B cell (primary cell): Measurements from ENCODE around the gene RAP1GAP2. TPM values are rescaled to one million over a fixed set of nuclear protein-coding genes. Genes with fewer than 3 reads are reported as not detected.

ENCODE experiments used
- ATAC-seq: fragments of 200-7000 bp; cut with Tn5 transposase; one replicate; pipeline ENCODE4 v1.10.0; 2021; ENCODE audit warnings: low read depth, mild to moderate bottlenecking, moderate number of reproducible peaks, moderate library complexity
- CTCF ChIA-PET: fragments of 350-600 bp; sonication (Branson Sonifier 250); formaldehyde crosslinking; loops from one replicate; lab custom pipeline; 2021; ENCODE audit warnings: antibody characterized with exemption, inconsistent platforms; lab: Charles Lee
- POLR2A ChIA-PET: fragments of 350-600 bp; sonication (Branson Sonifier 250); formaldehyde crosslinking; loops from one replicate; lab custom pipeline; 2021; ENCODE audit warnings: antibody characterized with exemption; lab: Charles Lee
- DNase-seq: peaks from one replicate; pipeline ENCODE4 v3.0.0; 2013
- H2AFZ ChIP-seq: 2 replicates; pipeline ENCODE4 v1.6.1; 2012; ENCODE audit warnings: mild to moderate bottlenecking, low read depth, low read length; ENCODE audit not compliant: insufficient read depth, poor library complexity, severe bottlenecking
- H3K27ac ChIP-seq, 2 donors: 1 replicate in 1 of 2; 2 replicates in 1 of 2; pipeline ENCODE4 v1.5.1; 2012 to 2013; ENCODE audit warnings: low read length in 2 of 2, mild to moderate bottlenecking in 2 of 2, moderate library complexity in 1 of 2
- H3K27me3 ChIP-seq, 4 experiments: fragments of 200-600 bp in 1 of 4; sonication (generic) in 1 of 4; replicated peaks in 1 of 4; 1 replicate in 2 of 4; 2 replicates in 2 of 4; pipeline versions ENCODE4 v1.6.1 to v1.7.0; 2013 to 2016; ENCODE audit warnings: low read length in 3 of 4, mild to moderate bottlenecking in 2 of 4, mixed read lengths in 1 of 4, moderate library complexity in 1 of 4; ENCODE audit not compliant: insufficient read depth in 4 of 4, control insufficient read depth in 3 of 4; ENCODE audit errors: control extremely low read depth in 1 of 4
- H3K36me3 ChIP-seq, 2 experiments: replicated peaks in 1 of 2; 1 replicate in 1 of 2; 2 replicates in 1 of 2; pipeline versions ENCODE4 v1.6.1 to v1.7.1; 2013; ENCODE audit warnings: low read length in 1 of 2; ENCODE audit not compliant: insufficient read depth in 2 of 2, control insufficient read depth in 1 of 2; ENCODE audit errors: control extremely low read depth in 1 of 2, extremely low read depth in 1 of 2
- H3K4me1 ChIP-seq, 2 donors: fragments of 200-600 bp in 1 of 2; sonication (generic) in 1 of 2; 1 replicate in 1 of 2; 2 replicates in 1 of 2; pipeline versions ENCODE4 v1.5.1 to v1.6.1; 2013 to 2017; ENCODE audit warnings: low read length in 2 of 2; ENCODE audit not compliant: control insufficient read depth in 2 of 2, insufficient read depth in 2 of 2
- H3K4me2 ChIP-seq: replicated peaks from 2 replicates; pipeline ENCODE3; 2012; ENCODE audit warnings: mild to moderate bottlenecking, low read depth, low read length; ENCODE audit not compliant: poor library complexity, severe bottlenecking
- H3K4me3 ChIP-seq, 5 experiments: fragments of 200-600 bp in 1 of 5; sonication (generic) in 1 of 5; 1 replicate in 3 of 5; 2 replicates in 2 of 5; pipeline versions ENCODE4 v1.5.1 to v1.7.0; 2011 to 2016; ENCODE audit warnings: low read length in 4 of 5, mild to moderate bottlenecking in 4 of 5, low read depth in 2 of 5, control low read depth in 1 of 5, moderate library complexity in 1 of 5; ENCODE audit not compliant: insufficient read depth in 1 of 5; ENCODE audit errors: control extremely low read depth in 1 of 5, extremely low read depth in 1 of 5
- H3K79me2 ChIP-seq: fragments of 200-600 bp; sonication (generic); one replicate; pipeline ENCODE4 v1.6.0; 2016; ENCODE audit warnings: low read length; ENCODE audit not compliant: control insufficient read depth, insufficient read depth
- H3K9ac ChIP-seq: fragments of 200-600 bp; sonication (generic); 2 replicates; pipeline ENCODE4 v1.6.1; 2017; ENCODE audit warnings: mild to moderate bottlenecking, low read length, moderate library complexity
- H3K9me3 ChIP-seq, 3 donors: one replicate each; pipeline versions ENCODE4 v1.6.1 to v1.7.1; 2013; ENCODE audit warnings: low read length in 2 of 3; ENCODE audit not compliant: control insufficient read depth in 2 of 3, insufficient read depth in 1 of 3; ENCODE audit errors: control extremely low read depth in 1 of 3
- H4K20me1 ChIP-seq: 2 replicates; pipeline ENCODE4 v1.6.0; 2012; ENCODE audit warnings: mild to moderate bottlenecking, low read length; ENCODE audit not compliant: insufficient read depth, control insufficient read depth, poor library complexity, severe bottlenecking
- H3K27ac Mint-ChIP-seq: one replicate; pipeline ENCODE4 v1.8.0; 2021; ENCODE audit warnings: mixed read lengths
- H3K27me3 Mint-ChIP-seq: one replicate; pipeline ENCODE4 v1.8.0; 2021; ENCODE audit warnings: mixed read lengths
- H3K4me1 Mint-ChIP-seq: one replicate; pipeline ENCODE4 v1.8.0; 2021; ENCODE audit warnings: mixed read lengths
- H3K4me3 Mint-ChIP-seq: one replicate; pipeline ENCODE4 v1.8.0; 2021; ENCODE audit warnings: mixed read lengths
- H3K9me3 Mint-ChIP-seq: one replicate; pipeline ENCODE4 v1.8.0; 2022; ENCODE audit warnings: mixed read lengths; ENCODE audit not compliant: insufficient read depth
- EZH2 ChIP-seq: IDR thresholded peaks from 2 replicates; pipeline ENCODE4 v1.6.1; 2012; ENCODE audit warnings: borderline replicate concordance, low read depth, mild to moderate bottlenecking, moderate library complexity, low read length; ENCODE audit not compliant: insufficient read depth, poor library complexity, severe bottlenecking
- WGBS: methylation state at CpG from one replicate; pipeline ENCODE4 v1.1.5; 2013; ENCODE audit warnings: missing lambda C conversion rate; ENCODE audit not compliant: insufficient coverage; 5-methylcytosine and 5-hydroxymethylcytosine counted together
- intact Hi-C: fragments of 100-400 bp; cut with micrococcal nuclease; formaldehyde crosslinking; loops from one replicate; pipeline ENCODE4 v1.10.0; 2022
- polyA plus RNA-seq: library from polyadenylated mRNA; depleted of rRNA; stranded (reverse); fragments of >200 nt; gene quantifications from 2 replicates; pipeline ENCODE4 v1.2.3, GENCODE V29; 2012
- total RNA-seq, 2 donors: library from RNA; stranded (reverse); fragments of 120-200 nt in 1 of 2; gene quantifications; 1 replicate in 1 of 2; 2 replicates in 1 of 2; pipeline versions ENCODE4 v1.2.3 to v1.2.4, GENCODE V29; 2013 to 2022
- TF ChIP-seq, protein P1 (sequence below): fragments of 200-600 bp; IDR thresholded peaks from one replicate; pipeline ENCODE4 v1.8.0; 2022; ENCODE audit warnings: antibody characterized with exemption, mild to moderate bottlenecking

RAP1GAP2 gene
- total and polyA plus RNA-seq, 2 donors (not counting 1 experiment from before 2014, with no cell fraction given): 14.9 to 16.4 TPM

DNA sequence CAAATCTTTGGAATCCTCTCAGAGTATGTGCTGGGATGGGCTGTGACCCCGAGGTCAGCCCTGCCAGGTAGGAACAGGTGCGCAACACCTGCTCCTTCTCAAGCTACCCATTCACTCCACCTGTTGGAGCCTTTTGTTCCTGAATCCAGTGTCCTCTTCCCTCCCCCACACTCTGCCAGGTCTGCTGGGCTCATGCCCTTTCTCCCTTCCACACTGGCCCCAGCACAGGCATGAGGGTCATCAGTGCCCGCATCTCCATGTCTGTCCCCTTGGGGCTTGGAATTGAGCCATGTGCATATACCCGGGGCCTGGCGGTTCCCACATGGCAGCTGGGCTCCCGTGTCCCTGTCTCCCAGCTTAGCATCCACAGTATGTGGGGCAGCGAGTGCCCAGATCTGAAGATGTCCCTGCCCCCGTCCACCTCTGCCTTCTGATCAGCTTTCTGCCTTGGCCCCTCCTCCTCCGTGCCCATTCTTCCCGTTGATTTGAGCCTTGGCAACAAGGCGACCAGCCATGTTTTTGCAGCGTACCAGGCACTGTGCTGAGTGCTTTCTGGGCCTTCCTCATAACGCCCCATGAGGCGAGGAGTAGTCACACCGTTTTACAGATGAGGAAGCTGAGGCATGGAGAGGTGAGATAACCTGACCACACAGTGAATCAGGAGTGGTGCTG lies 102.2 kb downstream of the RAP1GAP2 start:
- peaks cover 11% of the 10 kb centered on the region for H3K79me2 ChIP-seq
- no peak for DNase-seq
- H4K20me1 ChIP-seq: peaks cover 15% of the 10 kb centered on the region
- TF ChIP-seq EZH2: no peak
- TF ChIP-seq, protein P1, sequence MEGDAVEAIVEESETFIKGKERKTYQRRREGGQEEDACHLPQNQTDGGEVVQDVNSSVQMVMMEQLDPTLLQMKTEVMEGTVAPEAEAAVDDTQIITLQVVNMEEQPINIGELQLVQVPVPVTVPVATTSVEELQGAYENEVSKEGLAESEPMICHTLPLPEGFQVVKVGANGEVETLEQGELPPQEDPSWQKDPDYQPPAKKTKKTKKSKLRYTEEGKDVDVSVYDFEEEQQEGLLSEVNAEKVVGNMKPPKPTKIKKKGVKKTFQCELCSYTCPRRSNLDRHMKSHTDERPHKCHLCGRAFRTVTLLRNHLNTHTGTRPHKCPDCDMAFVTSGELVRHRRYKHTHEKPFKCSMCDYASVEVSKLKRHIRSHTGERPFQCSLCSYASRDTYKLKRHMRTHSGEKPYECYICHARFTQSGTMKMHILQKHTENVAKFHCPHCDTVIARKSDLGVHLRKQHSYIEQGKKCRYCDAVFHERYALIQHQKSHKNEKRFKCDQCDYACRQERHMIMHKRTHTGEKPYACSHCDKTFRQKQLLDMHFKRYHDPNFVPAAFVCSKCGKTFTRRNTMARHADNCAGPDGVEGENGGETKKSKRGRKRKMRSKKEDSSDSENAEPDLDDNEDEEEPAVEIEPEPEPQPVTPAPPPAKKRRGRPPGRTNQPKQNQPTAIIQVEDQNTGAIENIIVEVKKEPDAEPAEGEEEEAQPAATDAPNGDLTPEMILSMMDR: no peak
- H3K4me3 Mint-ChIP-seq: no peak overlapping the region
- H3K27ac ChIP-seq: no peak overlapping the region
- H3K9me3 Mint-ChIP-seq: no peaks in the 10 kb centered on the region
- H3K9ac ChIP-seq: no peak overlapping the region
- H3K4me1 Mint-ChIP-seq: no peaks in the 10 kb centered on the region
- H3K4me2 ChIP-seq: no peak overlapping the region
- H3K36me3 ChIP-seq: no peaks in the 10 kb centered on the region
- H3K4me3 ChIP-seq: no peak overlapping the region
- H2AFZ ChIP-seq: no peak overlapping the region
- H3K9me3 ChIP-seq: peaks cover 0 to 6% (median 0%) of the 10 kb centered on the region in 3 donors
- WGBS: 91% methylated on average over 15 of the region's 15 CpGs
- no peaks in the 10 kb centered on the region for H3K4me1 ChIP-seq
- intact Hi-C loops: no loop called here
- H3K27me3 Mint-ChIP-seq: no peaks in the 10 kb centered on the region
- no peaks in the 10 kb centered on the region for H3K27me3 ChIP-seq
- ATAC-seq: no peak
- no peak overlapping the region for H3K27ac Mint-ChIP-seq
- POLR2A ChIA-PET: no interaction called here
- CTCF ChIA-PET: no interaction called here

DNA sequence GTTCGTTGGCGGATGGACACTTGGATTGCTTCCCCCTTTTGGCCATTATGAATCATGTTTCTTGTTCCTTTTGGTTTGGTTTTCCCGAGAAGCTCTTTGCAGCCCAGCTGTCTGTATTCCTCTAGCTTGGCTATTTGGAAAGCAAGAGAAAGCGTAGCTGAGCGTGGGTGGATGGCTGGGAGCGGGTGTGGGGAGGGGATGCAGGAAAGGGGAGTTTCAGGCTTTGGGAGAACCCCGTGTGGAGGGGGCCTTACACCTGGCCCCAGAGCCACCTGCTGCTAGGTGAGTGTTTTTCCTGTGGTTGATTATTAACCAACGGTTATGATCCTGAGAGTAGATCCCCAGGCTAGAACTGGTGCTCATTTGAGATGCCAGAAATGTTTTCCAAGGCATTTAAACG lies 103.7 kb downstream of the RAP1GAP2 start:
- peaks cover 0 to 6% (median 0%) of the 10 kb centered on the region in 3 donors for H3K9me3 ChIP-seq
- no peak overlapping the region for H2AFZ ChIP-seq
- H3K4me3 ChIP-seq: no peak overlapping the region
- H3K27ac ChIP-seq: no peak overlapping the region
- WGBS: 92% methylated on average over 6 of the region's 9 CpGs
- no peak overlapping the region for H3K9ac ChIP-seq
- no peak for ATAC-seq
- Mint-ChIP-seq H3K4me1 (no peaks in the 10 kb centered on the region), H3K9me3 (no peaks in the 10 kb centered on the region), H3K27ac (no peak overlapping the region), H3K4me3 (no peak overlapping the region), H3K27me3 (no peaks in the 10 kb centered on the region)
- H3K4me2 ChIP-seq: no peak overlapping the region
- intact Hi-C loops: no loop called here
- TF ChIP-seq, protein P1: no peak
- ChIA-PET CTCF (no interaction called here), POLR2A (no interaction called here)
- no peaks in the 10 kb centered on the region for H3K36me3 ChIP-seq
- no peaks in the 10 kb centered on the region for H3K27me3 ChIP-seq
- no peaks in the 10 kb centered on the region for H3K4me1 ChIP-seq
- DNase-seq: no peak
- H4K20me1 ChIP-seq: peaks cover 22% of the 10 kb centered on the region
- peaks cover 9% of the 10 kb centered on the region for H3K79me2 ChIP-seq
